ENCODE data around the gene BROX. TPM values are rescaled to one million over a fixed set of nuclear protein-coding genes. Genes with fewer than 3 reads are reported as not detected.
A peak's percentile ranks its signal among the peaks of the same experiment; 100 is the strongest.
"Not testable (repeated sequence)": the region's sequence is repeated elsewhere in the genome, so short reads cannot be mapped to it uniquely, and the experiment has no call there.

The BROX gene
- total RNA-seq: 27.0 and 34.5 TPM in 2 replicates

DNA sequence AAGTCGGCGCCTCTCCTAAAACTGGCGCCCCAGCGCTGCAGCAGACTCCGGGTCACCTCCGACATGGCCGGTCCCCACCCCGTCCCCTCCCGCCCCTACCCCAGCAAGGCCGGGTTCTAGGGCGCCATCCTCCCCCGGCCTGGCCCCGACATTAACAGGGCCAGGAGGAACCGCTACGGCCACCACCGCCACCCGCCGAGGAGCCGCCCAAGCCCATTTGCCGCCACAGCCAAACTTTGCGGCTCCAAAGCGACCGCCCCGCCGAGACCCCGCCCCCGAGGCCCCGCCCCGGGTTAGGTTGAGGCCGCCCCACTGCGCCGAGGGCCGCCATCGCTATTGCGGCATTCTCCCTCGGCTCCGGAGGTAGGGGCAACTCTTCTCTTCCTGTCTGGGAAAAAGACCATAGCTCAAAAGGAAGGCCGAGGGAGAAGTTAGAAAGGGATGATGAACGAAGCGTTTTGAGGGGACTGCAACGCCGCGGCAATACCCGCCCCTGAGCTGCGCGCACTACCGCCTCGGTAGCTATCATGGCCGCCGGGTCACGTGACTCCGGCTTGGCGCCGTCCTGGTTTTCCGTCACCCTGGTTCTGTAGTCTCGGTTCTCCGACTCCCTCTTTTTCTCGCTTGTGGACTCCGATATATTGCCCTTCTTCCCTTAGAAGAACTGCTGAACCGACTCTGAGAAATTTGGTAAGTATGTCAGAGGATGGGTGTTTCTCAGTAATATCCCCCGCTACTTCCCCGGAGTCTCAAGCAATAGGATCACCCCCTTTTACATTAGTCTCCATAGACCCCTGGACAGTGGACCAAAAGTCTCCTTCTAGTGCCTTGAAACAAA, at the start of gene BROX, which contains the start of gene AIDA:
Gene BROX, plus strand, starts transcription at position 312 of the 838 bp plus-strand sequence. CDS start 3,136 bp downstream, outside the sequence.
Gene AIDA, minus strand, starts transcription at position 239 of the 838 bp plus-strand sequence. Its CDS starts 174 bp downstream, at position 65.
- DNase-seq (ENCODE audit: low read depth in 2 of 2): peak; percentile 86 to 90

DNA sequence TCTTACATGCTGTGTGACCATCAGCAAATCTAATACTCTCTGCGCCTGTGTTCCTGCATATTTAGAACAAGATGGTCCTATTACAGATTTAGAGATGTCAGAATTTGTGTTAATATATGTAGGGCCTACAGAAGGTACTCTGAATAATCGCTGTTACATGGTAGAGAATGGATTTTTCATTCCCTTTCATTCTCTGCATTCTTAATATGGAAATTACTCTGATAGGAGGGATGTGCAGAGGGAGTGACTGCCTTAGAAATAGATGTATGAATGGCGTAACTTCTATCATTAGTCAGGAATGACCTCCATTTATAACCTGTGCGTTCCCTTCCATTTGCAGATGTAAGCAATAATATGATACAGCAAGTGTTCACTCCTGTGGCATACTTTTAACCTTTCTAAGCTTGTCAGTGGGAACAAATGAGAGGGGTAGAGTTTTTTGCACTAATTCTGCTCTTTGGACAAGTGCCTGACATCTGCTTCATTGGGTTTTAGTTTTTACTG, 48.9 kb upstream of the BROX start:
- DNase-seq (ENCODE audit: low read depth in 2 of 2): no peak

GRCh38 chr1:222665964-222666363, 46.4 kb upstream of the BROX start:
- DNase-seq (ENCODE audit: low read depth in 2 of 2): no peak

GRCh38 chr1:222668184-222668583, 44.2 kb upstream of the BROX start:
- not testable (repeated sequence) for DNase-seq (ENCODE audit: low read depth in 2 of 2)

DNA sequence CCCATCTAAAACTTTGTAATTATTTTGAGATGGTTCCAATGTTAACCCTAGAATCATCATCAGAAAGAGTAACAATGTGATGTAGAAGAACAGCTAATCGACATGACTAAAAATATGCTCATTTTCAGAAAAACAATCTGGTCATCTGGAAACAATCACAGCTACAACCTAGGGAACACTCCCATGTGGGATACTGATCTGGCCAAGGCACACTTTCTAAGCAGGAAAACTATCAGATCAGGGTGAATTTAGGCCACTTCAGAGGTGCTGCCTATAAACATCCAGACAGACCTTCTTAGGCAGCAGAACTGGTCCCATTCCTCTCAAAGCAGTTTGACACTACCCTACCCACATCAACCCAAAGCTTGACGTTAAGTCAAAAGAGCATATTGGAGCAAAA, 43.3 kb upstream of the BROX start:
- not testable (repeated sequence) for DNase-seq (ENCODE audit: low read depth in 2 of 2)

DNA sequence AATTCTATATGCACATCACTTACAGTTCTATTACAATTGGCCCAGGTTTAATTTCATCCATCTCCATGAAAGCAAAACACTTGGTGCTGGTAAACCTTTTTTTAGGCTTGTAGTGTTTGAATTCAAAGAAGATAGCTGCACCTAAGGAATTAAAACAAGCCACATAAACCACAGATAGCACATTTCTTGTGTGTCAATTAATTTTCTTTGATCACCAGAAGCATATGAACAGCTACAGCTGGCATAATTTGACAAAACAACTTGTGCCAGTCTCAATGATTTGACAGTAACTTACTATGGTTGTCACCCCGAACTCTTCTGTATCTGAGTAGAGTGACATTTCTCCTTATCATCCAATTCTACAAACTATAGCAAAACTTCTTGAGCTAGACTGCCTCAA, 42.3 kb upstream of the BROX start:
- DNase-seq (ENCODE audit: low read depth in 2 of 2): no peak

- no peak for DNase-seq (ENCODE audit: low read depth in 2 of 2)
Observed at GRCh38 chr1:222680080-222680479, 32.3 kb upstream of the BROX start.

DNA sequence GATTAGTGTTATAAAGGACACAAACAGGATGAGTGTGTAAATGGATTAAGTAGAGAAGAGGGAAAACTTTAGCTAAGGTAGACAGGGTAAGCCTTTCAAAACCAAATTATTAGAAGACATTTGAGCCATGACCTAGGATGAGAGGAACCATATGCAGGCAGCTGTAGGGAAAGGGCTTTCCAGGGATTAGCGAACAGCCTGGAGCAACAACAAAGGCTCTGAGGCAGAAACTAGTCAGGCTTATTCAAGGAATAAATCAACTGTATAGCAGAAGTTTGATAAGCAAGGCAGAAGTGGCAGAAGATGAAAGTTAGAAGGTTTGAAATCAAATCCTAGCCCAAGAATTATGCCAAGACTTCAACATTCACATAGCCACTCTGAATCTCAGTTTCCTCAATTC, 21.3 kb upstream of the BROX start:
- no peak for DNase-seq (ENCODE audit: low read depth in 2 of 2)

- no peak for DNase-seq (ENCODE audit: low read depth in 2 of 2)
Observed at GRCh38 chr1:222694927-222695326, 17.4 kb upstream of the BROX start.

- no peak for DNase-seq (ENCODE audit: low read depth in 2 of 2)
Observed at GRCh38 chr1:222696741-222697140, 15.6 kb upstream of the BROX start.

DNA sequence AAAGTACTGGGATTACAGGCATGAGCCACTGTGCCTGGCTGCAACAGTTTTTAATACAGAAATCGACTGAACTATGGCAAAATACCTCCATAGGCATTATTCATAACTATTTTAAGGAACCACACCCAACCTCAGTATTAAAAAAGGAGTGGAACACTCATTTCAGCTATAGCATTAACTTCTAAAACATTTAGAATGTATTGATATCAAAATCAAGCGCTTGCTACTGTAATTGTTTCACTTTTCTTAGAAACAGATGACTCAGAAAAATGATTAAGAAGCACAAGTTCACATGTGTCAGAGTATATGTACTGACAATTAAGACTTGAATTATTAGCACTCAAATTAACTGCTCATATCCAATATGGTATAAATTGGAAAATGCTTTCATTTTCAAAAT, 15.2 kb upstream of the BROX start:
- DNase-seq (ENCODE audit: low read depth in 2 of 2): peak in 1 of 2 donors; percentile 2

DNA sequence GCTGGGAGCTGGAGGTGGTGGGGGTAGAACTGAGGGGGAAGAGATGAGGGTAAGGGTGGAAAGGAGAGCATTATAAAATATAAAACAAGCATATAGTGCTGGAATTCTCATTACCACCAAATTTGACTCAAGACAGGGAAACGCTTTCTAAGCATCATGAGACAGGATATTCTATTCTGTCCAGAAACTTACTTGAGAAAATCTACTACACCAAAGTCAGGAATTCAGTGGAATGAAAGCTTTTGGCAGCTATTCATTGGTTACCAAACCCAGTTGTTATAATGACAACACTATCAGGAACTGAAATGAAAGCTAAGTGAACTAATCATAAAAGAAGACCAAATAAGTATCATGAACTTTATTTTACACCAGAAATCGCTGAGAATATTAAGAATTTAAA, 14.5 kb upstream of the BROX start:
- peak in 1 of 2 donors; percentile 13 for DNase-seq (ENCODE audit: low read depth in 2 of 2)

DNA sequence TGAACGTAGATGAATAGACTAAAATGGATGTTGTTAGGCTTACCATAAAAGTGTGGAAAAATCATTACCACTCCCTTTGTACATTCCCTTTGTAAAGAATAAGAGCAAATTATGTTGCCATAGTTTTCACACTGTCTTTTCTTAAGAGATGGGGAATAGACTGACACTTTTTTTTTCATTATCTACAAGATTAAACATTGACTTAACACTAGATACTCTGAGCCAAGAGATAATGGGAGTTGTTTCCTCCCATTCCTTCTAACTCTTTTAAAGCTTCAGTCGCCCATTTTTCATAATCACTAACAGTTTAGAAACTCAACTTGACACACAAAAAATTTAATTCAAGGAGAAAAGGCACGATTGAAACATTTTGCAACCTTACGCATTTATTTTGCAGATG, 10.2 kb upstream of the BROX start:
- no peak for DNase-seq (ENCODE audit: low read depth in 2 of 2)

DNA sequence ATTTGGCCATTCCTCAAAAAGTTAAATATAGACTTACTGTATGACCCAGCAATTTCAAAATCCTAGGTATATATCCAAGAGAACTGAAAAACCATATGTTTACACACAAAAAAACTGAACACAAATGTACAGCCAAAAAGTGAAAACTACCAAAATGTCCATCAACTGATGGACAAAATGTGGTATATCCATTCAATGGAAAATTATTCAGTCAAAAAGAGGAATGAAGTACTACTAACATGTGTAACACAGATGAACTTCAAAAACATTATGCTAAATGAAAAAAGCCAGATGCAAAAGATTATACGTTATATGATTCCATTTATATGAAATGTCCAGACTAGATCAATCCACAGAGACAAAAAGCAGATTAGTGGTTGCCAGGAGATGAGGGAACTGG, 8.1 kb upstream of the BROX start:
- no peak for DNase-seq (ENCODE audit: low read depth in 2 of 2)

- no peak for DNase-seq (ENCODE audit: low read depth in 2 of 2)
Observed at GRCh38 chr1:222706815-222707214, 5.5 kb upstream of the BROX start.

DNA sequence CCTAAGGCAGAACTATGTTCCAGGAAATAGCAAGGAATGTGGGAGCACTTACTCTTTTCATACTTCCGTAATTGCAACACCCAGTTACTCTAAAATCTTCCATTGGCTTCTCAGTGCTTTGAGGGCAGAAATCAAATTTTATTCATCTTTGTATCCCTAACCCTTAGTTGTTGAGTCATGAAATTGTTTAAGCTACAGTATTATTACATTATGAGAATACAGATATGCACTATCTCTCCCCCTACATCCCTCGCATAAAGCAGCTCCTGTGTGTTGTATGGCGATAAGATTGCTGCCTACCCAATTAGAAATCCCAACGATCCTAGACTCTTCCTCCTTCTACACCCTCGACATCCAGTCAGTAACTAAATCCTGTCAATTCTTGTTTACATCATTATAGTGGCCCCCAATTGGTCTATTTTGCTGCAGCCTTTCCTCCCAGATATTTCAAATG, 2.6 kb upstream of the BROX start:
- no peak for DNase-seq (ENCODE audit: low read depth in 2 of 2)

- peak; percentile 67 to 70 for DNase-seq (ENCODE audit: low read depth in 2 of 2)
Observed at GRCh38 chr1:222711319-222712252, 778 bp upstream of the BROX start.

- DNase-seq (ENCODE audit: low read depth in 2 of 2): peak; percentile 96 to 97
Observed at GRCh38 chr1:222713091-222713961, 962 bp downstream of the BROX start.

DNA sequence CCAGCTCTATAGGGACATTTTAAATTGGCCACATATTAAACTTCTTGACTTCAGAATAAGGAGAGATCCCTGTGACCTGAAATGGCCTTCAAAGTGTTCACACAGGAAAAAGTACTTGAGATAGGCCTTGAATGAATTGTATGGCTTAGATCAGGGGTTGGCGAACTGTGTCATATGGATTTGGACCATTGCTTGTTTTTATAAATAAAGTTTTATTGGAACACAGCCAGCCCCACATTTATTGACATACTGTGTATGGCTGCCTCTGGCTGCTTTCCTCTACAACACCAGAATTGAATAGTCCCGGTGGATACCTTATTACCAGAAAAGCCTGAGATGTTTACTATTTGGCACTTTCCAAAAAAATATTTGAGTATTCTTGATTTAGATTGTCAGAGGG, 4.0 kb downstream of the BROX start:
- no peak for DNase-seq (ENCODE audit: low read depth in 2 of 2)

DNA sequence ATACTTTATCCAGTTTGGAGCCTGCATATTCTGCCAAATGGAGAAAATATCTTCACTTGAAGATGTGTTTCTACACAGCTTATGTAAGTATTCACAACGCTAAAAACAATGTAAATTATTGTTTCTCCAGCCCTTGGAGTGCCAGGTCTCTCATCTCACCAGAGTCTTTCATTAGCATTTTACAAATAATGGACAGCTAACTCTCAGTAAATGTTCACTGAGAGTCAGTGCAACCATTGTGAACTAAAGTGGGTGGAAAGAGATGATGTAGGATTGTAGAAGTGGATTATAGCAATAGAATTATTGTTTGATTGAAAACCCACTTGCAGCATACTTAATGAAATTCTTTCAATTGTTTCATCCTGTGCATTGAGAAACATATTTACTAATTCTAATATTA, 16.4 kb downstream of the BROX start:
- no peak for DNase-seq (ENCODE audit: low read depth in 2 of 2)

DNA sequence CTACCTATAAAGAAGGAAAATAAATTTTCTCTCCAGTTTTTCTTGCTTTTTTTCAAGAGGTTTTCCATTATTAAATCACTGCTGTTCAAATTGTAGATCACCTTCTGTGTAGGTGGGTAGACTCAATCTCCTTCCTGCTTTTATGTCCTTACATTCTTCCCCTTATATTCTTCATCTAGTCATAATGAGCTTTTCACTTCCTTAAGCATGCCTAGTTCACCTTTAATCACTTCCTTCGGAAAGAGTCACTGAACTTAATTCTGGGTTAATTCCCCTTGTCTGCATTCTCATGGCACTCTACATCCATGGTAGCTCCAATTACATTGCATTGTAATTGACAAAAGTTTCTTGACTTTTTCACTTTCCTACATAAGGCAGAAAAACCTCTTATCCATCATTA, 18.5 kb downstream of the BROX start:
- no peak for DNase-seq (ENCODE audit: low read depth in 2 of 2)

Measured in lung microvascular endothelial cell (primary cell).